GM12865 (cell line): Measurements from ENCODE around the gene PLXNC1.

Experiments used
- DNase-seq: peaks from one replicate; pipeline ENCODE4 v3.0.0; 2010; ENCODE audit warnings: low read depth
- H3K4me3 ChIP-seq: 2 replicates; pipeline ENCODE4 v1.5.1; 2011; ENCODE audit warnings: mild to moderate bottlenecking, low read depth, low read length, control low read depth
- TF ChIP-seq, protein P1 (sequence below): IDR thresholded peaks from 2 replicates; pipeline ENCODE4 v1.5.1; 2011; ENCODE audit warnings: low read length, control low read depth, low read depth, inconsistent platforms; ENCODE audit not compliant: insufficient read depth; ENCODE audit errors: missing control alignments

PLXNC1 gene

DNA sequence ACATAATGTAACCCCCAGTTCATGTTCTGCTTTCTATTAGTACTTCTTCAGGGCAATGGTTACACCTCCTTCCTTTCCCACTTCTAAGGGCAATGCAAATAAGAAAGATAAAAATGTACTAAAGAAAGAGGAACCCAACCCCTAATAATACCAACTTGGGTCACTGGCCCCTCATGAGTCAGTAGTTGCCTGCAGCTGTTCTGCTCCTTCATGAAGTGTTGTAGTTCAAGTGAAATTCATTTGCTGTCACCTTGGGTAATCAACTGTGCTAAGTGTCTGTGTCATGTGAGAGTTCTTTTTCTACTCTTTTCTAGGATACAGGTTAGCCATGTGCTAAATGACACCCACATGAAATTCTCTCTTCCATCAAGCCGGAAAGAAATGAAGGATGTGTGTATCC lies 91.8 kb downstream of the PLXNC1 start:
- peak overlapping the region; percentile 0; the same call in 1 of the 2 replicates for H3K4me3 ChIP-seq

DNA sequence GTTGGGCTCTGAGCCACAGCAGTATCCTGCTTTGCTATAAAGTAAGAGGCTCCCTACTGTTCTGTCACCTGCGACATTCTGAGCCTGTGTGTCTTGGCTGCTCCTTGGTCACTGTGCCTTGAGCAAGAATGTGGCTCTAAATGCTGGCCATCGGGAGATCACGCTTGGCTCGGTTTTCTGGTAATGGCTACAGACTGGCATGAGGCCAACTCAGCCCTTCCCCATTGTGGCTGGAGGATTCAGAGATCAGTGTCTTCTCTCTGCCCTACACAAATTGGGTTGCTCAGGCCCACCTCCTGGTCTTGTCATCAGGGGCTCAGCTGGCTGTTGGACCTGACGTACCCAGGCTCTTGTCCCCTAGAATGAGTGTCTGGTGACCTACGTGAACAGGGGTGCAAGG lies 94.5 kb downstream of the PLXNC1 start:
- no peak for DNase-seq
- TF ChIP-seq, protein P1, sequence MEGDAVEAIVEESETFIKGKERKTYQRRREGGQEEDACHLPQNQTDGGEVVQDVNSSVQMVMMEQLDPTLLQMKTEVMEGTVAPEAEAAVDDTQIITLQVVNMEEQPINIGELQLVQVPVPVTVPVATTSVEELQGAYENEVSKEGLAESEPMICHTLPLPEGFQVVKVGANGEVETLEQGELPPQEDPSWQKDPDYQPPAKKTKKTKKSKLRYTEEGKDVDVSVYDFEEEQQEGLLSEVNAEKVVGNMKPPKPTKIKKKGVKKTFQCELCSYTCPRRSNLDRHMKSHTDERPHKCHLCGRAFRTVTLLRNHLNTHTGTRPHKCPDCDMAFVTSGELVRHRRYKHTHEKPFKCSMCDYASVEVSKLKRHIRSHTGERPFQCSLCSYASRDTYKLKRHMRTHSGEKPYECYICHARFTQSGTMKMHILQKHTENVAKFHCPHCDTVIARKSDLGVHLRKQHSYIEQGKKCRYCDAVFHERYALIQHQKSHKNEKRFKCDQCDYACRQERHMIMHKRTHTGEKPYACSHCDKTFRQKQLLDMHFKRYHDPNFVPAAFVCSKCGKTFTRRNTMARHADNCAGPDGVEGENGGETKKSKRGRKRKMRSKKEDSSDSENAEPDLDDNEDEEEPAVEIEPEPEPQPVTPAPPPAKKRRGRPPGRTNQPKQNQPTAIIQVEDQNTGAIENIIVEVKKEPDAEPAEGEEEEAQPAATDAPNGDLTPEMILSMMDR = no peak
- no peak overlapping the region for H3K4me3 ChIP-seq

More for the DNA sequence above, 91.8 kb downstream of the PLXNC1 start:
- TF ChIP-seq, protein P1 = no peak
- peak; percentile 80 for DNase-seq

DNA sequence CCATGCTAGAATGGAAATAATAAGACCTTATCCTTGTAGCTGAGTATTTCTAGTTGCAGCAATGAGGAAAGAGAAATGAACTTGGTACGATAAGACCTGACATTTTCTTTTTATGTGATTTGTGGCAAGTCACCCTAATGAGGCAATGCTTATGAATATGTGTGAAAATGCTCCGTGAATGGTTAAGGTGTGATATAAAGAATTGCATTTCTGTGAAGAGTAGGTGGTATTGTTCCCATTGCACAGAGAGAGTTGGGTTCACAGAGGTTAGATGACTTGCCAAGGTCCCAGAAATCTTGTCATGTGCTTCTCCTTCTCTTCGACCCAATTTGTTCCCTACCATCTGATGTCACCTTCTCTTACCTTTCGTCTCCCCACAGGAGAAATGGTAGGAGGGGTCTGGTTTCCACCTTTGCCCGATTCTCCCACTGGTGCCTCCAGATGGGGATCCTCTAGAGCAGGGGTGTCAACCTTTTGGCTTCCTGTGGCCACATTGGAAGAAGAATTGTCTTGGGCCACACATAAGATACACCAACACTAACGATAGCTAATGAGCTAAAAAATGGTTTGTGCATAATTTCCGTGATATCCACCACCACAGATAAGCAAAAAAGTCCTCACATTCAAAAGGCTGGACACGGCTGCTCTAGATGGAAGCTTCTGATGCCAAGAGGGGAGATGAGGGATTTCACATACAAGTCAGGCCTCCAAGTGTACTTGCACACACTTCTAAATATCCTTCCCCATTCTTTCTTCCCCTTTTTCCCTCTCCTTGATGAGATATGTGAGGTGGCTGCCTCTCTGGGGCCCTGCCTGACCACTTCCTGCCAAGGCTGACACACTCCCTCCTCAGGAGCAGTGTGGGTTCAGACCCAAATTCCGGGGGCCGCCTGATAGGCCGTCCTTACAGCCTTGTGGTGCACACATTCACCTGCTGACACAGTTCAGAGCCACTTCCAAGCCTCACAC lies 96.1 kb downstream of the PLXNC1 start:
- no peak overlapping the region for H3K4me3 ChIP-seq
- TF ChIP-seq, protein P1 = no peak
- DNase-seq = peak; percentile 68

DNA sequence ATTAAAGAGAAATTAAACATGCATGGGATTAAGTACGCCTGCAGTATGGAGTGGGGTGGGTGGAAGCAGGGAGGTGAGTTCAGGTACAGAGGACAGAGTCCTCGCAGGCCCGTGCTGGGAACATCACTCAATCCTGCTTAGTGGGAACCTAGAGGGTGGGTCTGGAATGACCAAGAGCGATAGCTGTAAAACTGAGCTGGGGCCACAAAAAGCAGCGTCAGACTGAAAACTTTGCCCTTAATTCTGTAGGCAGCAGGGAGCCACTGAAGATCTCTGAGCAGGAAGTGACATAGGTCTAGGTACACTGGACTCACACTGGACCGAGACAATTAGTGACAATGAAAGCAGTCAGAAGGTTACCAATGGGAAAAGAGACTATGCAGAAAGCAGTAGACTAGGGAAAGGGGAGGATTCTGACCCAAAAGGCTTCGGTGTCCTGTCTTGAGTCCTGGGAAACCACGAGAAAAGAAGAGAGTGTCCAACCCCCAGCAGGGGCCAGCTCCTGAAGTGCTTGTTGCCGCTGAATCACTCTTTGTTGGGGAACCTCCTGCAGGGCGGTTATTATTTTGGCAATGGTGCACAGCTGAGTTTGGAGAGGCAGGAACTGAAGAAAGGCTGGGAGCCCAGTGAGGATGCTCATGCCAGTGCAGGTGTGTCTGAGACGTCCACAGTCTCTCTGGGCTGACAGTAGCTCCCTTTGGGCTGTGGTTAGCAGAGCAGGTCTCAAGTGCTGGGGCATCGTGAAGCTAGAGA lies 97.4 kb downstream of the PLXNC1 start:
- DNase-seq = no peak
- TF ChIP-seq, protein P1 = no peak
- H3K4me3 ChIP-seq = no peak overlapping the region

DNA sequence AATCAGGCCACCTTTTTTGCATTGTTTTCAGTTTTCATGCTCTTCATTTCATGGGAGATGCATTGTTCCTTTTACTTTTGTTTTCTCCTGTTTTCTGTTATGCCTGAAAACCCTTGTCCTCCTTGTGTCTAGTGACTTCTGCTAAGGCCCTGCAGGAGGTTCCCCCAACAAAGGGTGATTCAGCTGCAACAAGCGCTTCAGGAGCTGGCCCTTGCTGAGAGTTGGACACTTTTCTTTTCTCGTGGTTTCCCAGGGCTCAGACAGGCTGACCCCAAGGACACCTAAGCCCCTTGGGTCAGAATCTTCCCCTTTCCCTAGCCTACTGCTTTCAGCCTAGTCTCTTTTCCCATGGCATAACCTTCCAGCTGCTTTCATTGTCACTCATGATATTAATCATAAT lies 98.9 kb downstream of the PLXNC1 start:
- TF ChIP-seq, protein P1 = no peak
- no peak overlapping the region for H3K4me3 ChIP-seq
- DNase-seq = no peak

DNA sequence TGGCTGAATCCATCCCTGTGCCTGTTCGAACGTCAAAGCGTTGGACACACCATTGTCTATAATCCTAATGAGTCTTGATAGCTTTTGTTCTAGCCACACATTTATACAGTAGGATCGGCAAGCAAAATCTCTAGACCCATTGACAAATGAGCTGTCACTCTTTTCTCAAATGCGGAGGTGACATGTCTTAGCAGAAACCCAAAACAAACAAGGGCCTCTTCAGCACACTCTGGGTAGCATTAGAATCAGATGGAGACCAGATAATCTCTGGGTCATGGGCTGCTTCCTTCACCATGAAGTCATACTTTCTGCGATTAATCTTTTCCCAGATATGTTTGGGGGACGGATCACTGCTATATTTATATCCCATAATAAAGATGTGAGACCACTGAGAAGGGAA lies 100.2 kb downstream of the PLXNC1 start:
- no peak for DNase-seq
- no peak overlapping the region for H3K4me3 ChIP-seq
- TF ChIP-seq, protein P1 = no peak
